GM19239 (cell line): Measurements from ENCODE around the gene TMEM273.

Experiments
- DNase-seq: peaks from one replicate; pipeline ENCODE4 v3.0.0; 2011; ENCODE audit warnings: low spot score; ENCODE audit not compliant: insufficient read length
- FAIRE-seq: peaks from 2 replicates; lab custom pipeline; 2011; peaks lifted over from hg19 to GRCh38; lab: Jason Lieb, UNC

The TMEM273 gene

GRCh38 chr10:49166484-49167400 is 21.4 kb downstream of the TMEM273 start:
- DNase-seq: no peak
- no peak for FAIRE-seq

GRCh38 chr10:49165821-49166483 is 22.2 kb downstream of the TMEM273 start:
- FAIRE-seq (no peak), DNase-seq (no peak)

GRCh38 chr10:49165259-49165658 is 22.9 kb downstream of the TMEM273 start:
- FAIRE-seq: no peak
- no peak for DNase-seq

- FAIRE-seq: peak; percentile 81
- DNase-seq: peak; percentile 40
Measured at GRCh38 chr10:49164559-49165188, 23.5 kb downstream of the TMEM273 start.

- FAIRE-seq: no peak
- DNase-seq: no peak
Measured at GRCh38 chr10:49163741-49164140, 24.4 kb downstream of the TMEM273 start.

- FAIRE-seq (no peak), DNase-seq (no peak)
Measured at GRCh38 chr10:49162761-49163310, 25.4 kb downstream of the TMEM273 start.

GRCh38 chr10:49162063-49162462 is 26.1 kb downstream of the TMEM273 start:
- no peak for FAIRE-seq
- no peak for DNase-seq

- no peak for DNase-seq
Measured at GRCh38 chr10:49161411-49161997, 26.7 kb downstream of the TMEM273 start.

GRCh38 chr10:49160814-49161213 is 27.4 kb downstream of the TMEM273 start:
- no peak for DNase-seq
- FAIRE-seq: no peak

More at GRCh38 chr10:49161411-49161997, 26.7 kb downstream of the TMEM273 start:
- FAIRE-seq: no peak

- no peak for FAIRE-seq
- DNase-seq: no peak
Measured at GRCh38 chr10:49160110-49160509, 28.1 kb downstream of the TMEM273 start.

- DNase-seq (no peak), FAIRE-seq (no peak)
Measured at GRCh38 chr10:49158915-49159314, 29.3 kb downstream of the TMEM273 start.

- DNase-seq: no peak
- FAIRE-seq: no peak
Measured at GRCh38 chr10:49158404-49158803, 29.8 kb downstream of the TMEM273 start.

- FAIRE-seq (no peak), DNase-seq (no peak)
Measured at GRCh38 chr10:49157229-49157628, 31.0 kb downstream of the TMEM273 start.

GRCh38 chr10:49154641-49155040 is 33.5 kb downstream of the TMEM273 start:
- no peak for DNase-seq
- FAIRE-seq: no peak

- FAIRE-seq (no peak), DNase-seq (no peak)
Measured at GRCh38 chr10:49153971-49154370, 34.2 kb downstream of the TMEM273 start.

- DNase-seq: no peak
- no peak for FAIRE-seq
Measured at GRCh38 chr10:49153115-49153514, 35.1 kb downstream of the TMEM273 start.

GRCh38 chr10:49152663-49153062 is 35.5 kb downstream of the TMEM273 start:
- no peak for FAIRE-seq
- DNase-seq: no peak

GRCh38 chr10:49152037-49152436 is 36.2 kb downstream of the TMEM273 start:
- no peak for FAIRE-seq
- no peak for DNase-seq

- DNase-seq (no peak), FAIRE-seq (no peak)
Measured at GRCh38 chr10:49151481-49151880, 36.7 kb downstream of the TMEM273 start.

GRCh38 chr10:49151025-49151445 is 37.2 kb downstream of the TMEM273 start:
- peak; percentile 51 for FAIRE-seq

More at GRCh38 chr10:49151025-49151445, 37.2 kb downstream of the TMEM273 start:
- no peak for DNase-seq
